Liver (tissue), 9 donors: ENCODE results near the gene ACACA. TPM values are rescaled to one million over a fixed set of nuclear protein-coding genes. Genes with fewer than 3 reads are reported as not detected.

Experiments used
- DNase-seq: peaks from one replicate; pipeline ENCODE4 v3.0.0-alpha.2; 2017; ENCODE audit warnings: low spot score
- H3K27ac ChIP-seq, 2 donors: one replicate each; pipeline ENCODE4 v1.7.0; 2013; ENCODE audit warnings: inconsistent platforms in 2 of 2, low read length in 2 of 2, control low read depth in 1 of 2, low read depth in 1 of 2, mild to moderate bottlenecking in 1 of 2
- H3K27me3 ChIP-seq, 4 donors: one replicate each; pipeline versions ENCODE4 v1.6.1 to v1.7.0; 2013; ENCODE audit warnings: low read length in 3 of 4, inconsistent platforms in 1 of 4, mild to moderate bottlenecking in 1 of 4, moderate library complexity in 1 of 4; ENCODE audit not compliant: control insufficient read depth in 4 of 4, insufficient read depth in 4 of 4
- H3K36me3 ChIP-seq, 4 donors: one replicate each; pipeline versions ENCODE4 v1.6.1 to v1.7.0; 2013; ENCODE audit warnings: low read length in 3 of 4, mild to moderate bottlenecking in 3 of 4, low read depth in 1 of 4, moderate library complexity in 1 of 4; ENCODE audit not compliant: control insufficient read depth in 4 of 4, insufficient read depth in 3 of 4
- H3K4me1 ChIP-seq, 4 donors: one replicate each; pipeline versions ENCODE4 v1.6.1 to v1.7.0; 2013; ENCODE audit warnings: low read length in 3 of 4, mild to moderate bottlenecking in 3 of 4, moderate library complexity in 1 of 4; ENCODE audit not compliant: control insufficient read depth in 4 of 4, insufficient read depth in 4 of 4
- H3K4me3 ChIP-seq, 3 donors: one replicate each; pipeline versions ENCODE4 v1.6.1 to v1.7.0; 2013; ENCODE audit warnings: low read length in 3 of 3, control low read depth in 1 of 3, low read depth in 1 of 3, mild to moderate bottlenecking in 1 of 3
- H3K9ac ChIP-seq, 2 donors: one replicate each; pipeline ENCODE4 v1.7.0; 2013; ENCODE audit warnings: low read length in 2 of 2, mild to moderate bottlenecking in 2 of 2, moderate library complexity in 2 of 2, control low read depth in 1 of 2, low read depth in 1 of 2
- H3K9me3 ChIP-seq, 4 donors: one replicate each; pipeline versions ENCODE4 v1.6.1 to v1.7.0; 2013; ENCODE audit warnings: low read length in 3 of 4; ENCODE audit not compliant: control insufficient read depth in 4 of 4
- EGR1 ChIP-seq, 2 donors: IDR thresholded peaks; 2 replicates each; pipeline ENCODE4 v1.6.1; 2016 to 2018; ENCODE audit warnings: antibody characterized with exemption in 2 of 2, low read depth in 2 of 2
- FOXA2 ChIP-seq: IDR thresholded peaks from 2 replicates; pipeline ENCODE4 v1.6.1; 2016; ENCODE audit warnings: antibody characterized with exemption
- GABPA ChIP-seq, 2 donors: IDR thresholded peaks in 1 of 2; conservative IDR thresholded peaks in 1 of 2; 2 replicates each; pipeline ENCODE4 v1.6.1; 2016; ENCODE audit warnings: antibody characterized with exemption in 2 of 2, mild to moderate bottlenecking in 1 of 2, moderate library complexity in 1 of 2
- HNF4A ChIP-seq, 2 donors: conservative IDR thresholded peaks; 2 replicates each; pipeline ENCODE4 v1.6.1; 2016; ENCODE audit warnings: antibody characterized with exemption in 2 of 2, mild to moderate bottlenecking in 2 of 2
- HNF4G ChIP-seq: IDR thresholded peaks from 2 replicates; pipeline ENCODE4 v1.6.1; 2016; ENCODE audit warnings: antibody characterized with exemption
- JUND ChIP-seq, 2 donors: IDR thresholded peaks; 2 replicates each; pipeline ENCODE4 v1.6.1; 2016; ENCODE audit warnings: antibody characterized with exemption in 2 of 2
- MAX ChIP-seq: IDR thresholded peaks from 2 replicates; pipeline ENCODE4 v1.6.1; 2016; ENCODE audit warnings: antibody characterized with exemption
- NR2F2 ChIP-seq: IDR thresholded peaks from 2 replicates; pipeline ENCODE4 v1.6.1; 2016; ENCODE audit warnings: antibody characterized with exemption
- REST ChIP-seq: IDR thresholded peaks from 2 replicates; pipeline ENCODE4 v1.6.1; 2016; ENCODE audit warnings: antibody characterized with exemption, mild to moderate bottlenecking
- SP1 ChIP-seq: IDR thresholded peaks from 2 replicates; pipeline ENCODE4 v1.6.1; 2018; ENCODE audit warnings: antibody characterized with exemption, mild to moderate bottlenecking
- TAF1 ChIP-seq: conservative IDR thresholded peaks from 2 replicates; pipeline ENCODE4 v1.6.1; 2016; ENCODE audit warnings: antibody characterized with exemption, mild to moderate bottlenecking
- ZBTB33 ChIP-seq: IDR thresholded peaks from 2 replicates; pipeline ENCODE4 v1.6.1; 2016; ENCODE audit warnings: antibody characterized with exemption
- WGBS: extraction: QIAGEN DNeasy Blood & Tissue Kit; methylation state at CpG from one replicate; pipeline ENCODE4 v1.1.7; 2013; 5-methylcytosine and 5-hydroxymethylcytosine counted together
- polyA plus RNA-seq, 2 donors: library from polyadenylated mRNA; stranded (reverse) in 1 of 2; unstranded in 1 of 2; fragments of 200-250 nt in 1 of 2; fragments of >200 nt in 1 of 2; fragmentation: Nextera tagmentation in 1 of 2; extraction: Ambion mirVana in 1 of 2; gene quantifications; one replicate each; pipeline versions ENCODE4 v1.2.1 to v1.2.3, GENCODE V29; 2013 to 2015
- total RNA-seq, 2 donors: library from RNA; depleted of rRNA; stranded (reverse); fragments of >200 nt; gene quantifications; one replicate each; pipeline ENCODE4 v1.2.3, GENCODE V29; 2014
- TF ChIP-seq, protein P1 (sequence below): fragments of 150-350 bp; IDR thresholded peaks from 2 replicates; pipeline ENCODE4 v1.5.1; 2017; ENCODE audit warnings: improper control_type of control experiment, low read depth, low read length; ENCODE audit not compliant: missing input control
- donor health status: healthy.
- donor health status: healthy.
- donor health status: healthy.
- donor health status: healthy.
- donor health status: healthy.

ACACA gene
- total and polyA plus RNA-seq, 4 donors, result 14.8 to 49.5 (median 31.2) TPM

GRCh38 chr17:37101306-37101705 lies 305.3 kb downstream of the ACACA start:
- 98% methylated on average over 2 of the region's 2 CpGs for WGBS
- peaks cover 12 to 29% (median 20%) of the 10 kb centered on the region in 4 donors for H3K36me3 ChIP-seq

GRCh38 chr17:37100231-37100630 lies 306.4 kb downstream of the ACACA start:
- H3K36me3 ChIP-seq, result peaks cover 14 to 38% (median 25%) of the 10 kb centered on the region in 4 donors
- WGBS, result 88% methylated on average over 4 of the region's 4 CpGs

More at GRCh38 chr17:37101306-37101705, 305.3 kb downstream of the ACACA start:
- Histone ChIP-seq H3K4me1 (no peaks in the 10 kb centered on the region), H3K27ac (no peak overlapping the region), H3K9me3 (no peaks in the 10 kb centered on the region), H3K9ac (no peak overlapping the region), H3K27me3 (no peaks in the 10 kb centered on the region), H3K4me3 (no peak overlapping the region)
- no peak for TF ChIP-seq ZBTB33
- TF ChIP-seq FOXA2, result no peak
- TF ChIP-seq EGR1 (IDR thresholded peaks at IDR 0.05; ENCODE audit: low read depth in 2 of 2), result no peak
- TF ChIP-seq JUND (IDR thresholded peaks at IDR 0.05), result no peak
- TF ChIP-seq REST, result no peak
- no peak for TF ChIP-seq HNF4A (conservative IDR thresholded peaks at IDR 0.05)
- TF ChIP-seq GABPA (IDR thresholded peaks at IDR 0.05 in 1 of 2, conservative IDR thresholded peaks at IDR 0.05 in 1 of 2), result no peak
- no peak for TF ChIP-seq HNF4G
- DNase-seq, result no peak

More at GRCh38 chr17:37100231-37100630, 306.4 kb downstream of the ACACA start:
- no peak overlapping the region for H3K4me3 ChIP-seq
- no peaks in the 10 kb centered on the region for H3K4me1 ChIP-seq
- H3K27me3 ChIP-seq, result no peaks in the 10 kb centered on the region
- H3K9me3 ChIP-seq, result no peaks in the 10 kb centered on the region
- no peak for TF ChIP-seq JUND (IDR thresholded peaks at IDR 0.05)
- no peak for TF ChIP-seq TAF1
- TF ChIP-seq, protein P1, sequence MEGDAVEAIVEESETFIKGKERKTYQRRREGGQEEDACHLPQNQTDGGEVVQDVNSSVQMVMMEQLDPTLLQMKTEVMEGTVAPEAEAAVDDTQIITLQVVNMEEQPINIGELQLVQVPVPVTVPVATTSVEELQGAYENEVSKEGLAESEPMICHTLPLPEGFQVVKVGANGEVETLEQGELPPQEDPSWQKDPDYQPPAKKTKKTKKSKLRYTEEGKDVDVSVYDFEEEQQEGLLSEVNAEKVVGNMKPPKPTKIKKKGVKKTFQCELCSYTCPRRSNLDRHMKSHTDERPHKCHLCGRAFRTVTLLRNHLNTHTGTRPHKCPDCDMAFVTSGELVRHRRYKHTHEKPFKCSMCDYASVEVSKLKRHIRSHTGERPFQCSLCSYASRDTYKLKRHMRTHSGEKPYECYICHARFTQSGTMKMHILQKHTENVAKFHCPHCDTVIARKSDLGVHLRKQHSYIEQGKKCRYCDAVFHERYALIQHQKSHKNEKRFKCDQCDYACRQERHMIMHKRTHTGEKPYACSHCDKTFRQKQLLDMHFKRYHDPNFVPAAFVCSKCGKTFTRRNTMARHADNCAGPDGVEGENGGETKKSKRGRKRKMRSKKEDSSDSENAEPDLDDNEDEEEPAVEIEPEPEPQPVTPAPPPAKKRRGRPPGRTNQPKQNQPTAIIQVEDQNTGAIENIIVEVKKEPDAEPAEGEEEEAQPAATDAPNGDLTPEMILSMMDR, result no peak
- no peak for TF ChIP-seq HNF4A (conservative IDR thresholded peaks at IDR 0.05)
- TF ChIP-seq NR2F2, result no peak
- no peak for TF ChIP-seq ZBTB33
- TF ChIP-seq HNF4G, result no peak
- no peak for TF ChIP-seq MAX
- TF ChIP-seq EGR1 (IDR thresholded peaks at IDR 0.05; ENCODE audit: low read depth in 2 of 2), result no peak
- no peak for TF ChIP-seq SP1
- no peak for TF ChIP-seq GABPA (IDR thresholded peaks at IDR 0.05 in 1 of 2, conservative IDR thresholded peaks at IDR 0.05 in 1 of 2)
- TF ChIP-seq FOXA2, result no peak
- H3K9ac ChIP-seq, result no peak overlapping the region
- DNase-seq, result no peak
- no peak overlapping the region for H3K27ac ChIP-seq
